Subcutaneous adipose tissue (tissue), 4 donors: ENCODE data around the gene NYNRIN. TPM values are rescaled to one million over a fixed set of nuclear protein-coding genes. Genes with fewer than 3 reads are reported as not detected.

Experiments used
- CTCF ChIP-seq: fragments of 450-650 bp; IDR thresholded peaks from one replicate; pipeline ENCODE4 v1.5.1; 2016; ENCODE audit warnings: low read depth, mild to moderate bottlenecking, control low read depth, antibody characterized with exemption, moderate library complexity
- total RNA-seq, 4 donors: library from RNA; depleted of rRNA; stranded (reverse); fragments of >200 nt; gene quantifications; one replicate each; pipeline ENCODE4 v1.1.0, GENCODE V29; 2016

Gene NYNRIN
- total RNA-seq, 4 donors from 2014 or later, result 4.7 to 14.5 (median 7.8) TPM

GRCh38 chr14:24372701-24373416 lies 25.9 kb upstream of the NYNRIN start:
- no peak for TF ChIP-seq CTCF

GRCh38 chr14:24376448-24377070 lies 22.2 kb upstream of the NYNRIN start:
- TF ChIP-seq CTCF, result no peak

GRCh38 chr14:24377126-24377525 lies 21.7 kb upstream of the NYNRIN start:
- TF ChIP-seq CTCF, result no peak

DNA sequence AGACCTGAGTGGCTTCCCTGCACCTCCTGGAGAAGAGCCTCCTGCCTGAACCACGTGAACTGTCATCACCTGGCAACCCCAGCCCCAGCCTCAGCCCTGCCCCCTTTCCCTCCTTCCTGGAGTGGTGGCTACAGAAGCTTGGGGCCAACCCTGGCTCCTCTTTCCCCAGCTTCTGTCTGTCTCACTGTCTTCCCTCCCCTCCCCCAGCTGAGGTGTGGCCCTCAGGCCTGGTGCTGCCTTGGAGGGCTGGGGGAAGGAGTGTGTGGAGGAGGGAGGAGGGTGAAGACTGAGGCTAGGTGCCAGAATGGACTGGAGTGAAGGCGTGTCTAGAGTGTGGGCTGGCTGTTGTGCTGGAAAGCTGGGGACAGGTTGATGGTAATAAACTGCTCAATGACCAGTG lies 21.1 kb upstream of the NYNRIN start:
- no peak for TF ChIP-seq CTCF

DNA sequence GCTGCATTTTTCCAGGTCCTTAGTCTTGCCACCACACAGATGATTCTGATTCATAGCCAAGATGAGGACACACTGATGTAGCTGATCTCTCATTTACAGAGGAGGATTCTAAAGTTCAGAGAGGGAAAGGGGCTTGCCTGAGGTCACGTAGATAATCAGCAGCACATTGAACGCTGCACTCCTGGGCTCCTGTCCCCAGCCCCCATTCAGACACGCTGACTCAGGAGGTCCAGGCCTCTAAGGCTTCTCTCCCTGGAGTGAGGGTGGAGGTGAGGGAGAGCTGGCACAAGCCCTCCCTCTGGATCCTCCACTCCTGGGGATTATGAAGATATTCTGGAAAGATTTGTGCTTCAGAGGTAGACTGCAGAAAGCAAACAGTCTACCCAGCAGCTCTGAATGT lies 20.5 kb upstream of the NYNRIN start:
- TF ChIP-seq CTCF, result no peak

GRCh38 chr14:24378981-24379906 lies 19.6 kb upstream of the NYNRIN start:
- TF ChIP-seq CTCF, result no peak
